HEK293T (cell line): ENCODE data around the gene MAN2A1.
"Not testable (repeated sequence)": the region's sequence is repeated elsewhere in the genome, so short reads cannot be mapped to it uniquely, and the experiment has no call there.

ENCODE experiments used
- ELF4 ChIP-seq: fragments of 450-650 bp; IDR thresholded peaks from 2 replicates; pipeline ENCODE4 v1.6.1; 2017; ENCODE audit warnings: antibody characterized with exemption
- FOXM1 ChIP-seq: fragments of 450-650 bp; IDR thresholded peaks from 2 replicates; pipeline ENCODE4 v1.6.1; 2017; ENCODE audit warnings: mild to moderate bottlenecking, borderline replicate concordance
- NFRKB ChIP-seq: fragments of 450-650 bp; IDR thresholded peaks from 2 replicates; pipeline ENCODE4 v1.6.1; 2016; ENCODE audit warnings: mild to moderate bottlenecking, moderate library complexity
- SP1 ChIP-seq: fragments of 450-650 bp; IDR thresholded peaks from 2 replicates; pipeline ENCODE4 v1.6.1; 2017

DNA sequence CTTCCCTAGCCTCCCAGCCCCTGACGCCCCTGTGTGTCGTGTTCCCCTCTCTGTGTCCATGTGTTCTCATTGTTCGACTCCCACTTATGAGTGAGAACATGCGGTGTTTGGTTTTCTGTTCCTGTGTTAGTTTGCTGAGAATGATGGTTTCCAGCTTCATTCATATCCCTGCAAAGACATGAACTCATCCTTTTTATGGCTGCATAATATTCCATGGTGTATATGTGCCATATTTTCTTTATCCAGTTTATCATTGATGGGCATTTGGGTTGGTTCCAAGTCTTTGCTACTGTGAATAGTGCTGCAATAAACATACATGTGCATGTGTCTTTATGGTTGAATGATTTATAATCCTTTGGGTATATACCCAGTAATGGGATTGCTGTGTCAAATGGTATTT is 70.4 kb downstream of the MAN2A1 start:
- TF ChIP-seq SP1, FOXM1, NFRKB, ELF4: not testable (repeated sequence)
